HepG2 (cell line): Measurements from ENCODE around the gene ALCAM. TPM values are rescaled to one million over a fixed set of nuclear protein-coding genes. Genes with fewer than 3 reads are reported as not detected.

Experiments
- ATAC-seq: fragments of 200-7000 bp; cut with Tn5 transposase; 3 replicates; pipeline ENCODE4 v1.9.1; 2020; ENCODE audit warnings: mild to moderate bottlenecking, moderate library complexity
- BruUV-seq: library from RNA; stranded (reverse); fragments of 400-500 nt; replicated peaks from 2 replicates; lab custom pipeline; 2021; lab: Mats Ljungman, UMichigan
- CTCF ChIA-PET: fragments of 300-600 bp; formaldehyde crosslinking; extraction: SDS; loops from one replicate; lab custom pipeline; 2021; ENCODE audit warnings: low total read pairs, inconsistent platforms, low intra/inter-chr PET ratio; lab: Yijun Ruan, JAX
- POLR2A ChIA-PET: fragments of 350-600 bp; sonication (Branson Sonifier 250); formaldehyde crosslinking; loops from one replicate; lab custom pipeline; 2020; ENCODE audit warnings: antibody characterized with exemption, inconsistent platforms; lab: Yijun Ruan, JAX
- DNase-seq: peaks from one replicate; pipeline ENCODE4 v3.0.0-alpha.2; 2015; ENCODE audit warnings: low spot score
- FAIRE-seq: peaks from 3 replicates; lab custom pipeline; 2011; peaks lifted over from hg19 to GRCh38; lab: Jason Lieb, UNC
- H2AFZ ChIP-seq: one replicate; pipeline ENCODE4 v1.6.1; 2011; ENCODE audit warnings: low read length, inconsistent platforms
- H3K27ac ChIP-seq: fragments of 300-600 bp; 3 replicates; pipeline ENCODE4 v1.8.0; 2011; ENCODE audit warnings: mixed run types, mild to moderate bottlenecking, mixed read lengths, low read length, inconsistent platforms; ENCODE audit not compliant: insufficient read depth; ENCODE audit errors: extremely low read length
- H3K27me3 ChIP-seq, 2 experiments: fragments of 200-600 bp in 1 of 2; 2 replicates in 1 of 2; 3 replicates in 1 of 2; pipeline versions ENCODE4 v1.6.0 to v1.8.0; 2011; ENCODE audit warnings: low read length in 2 of 2, mild to moderate bottlenecking in 2 of 2, moderate library complexity in 2 of 2, inconsistent platforms in 1 of 2; ENCODE audit not compliant: insufficient read depth in 2 of 2, control insufficient read depth in 1 of 2
- H3K36me3 ChIP-seq, 2 experiments: fragments of 200-600 bp in 1 of 2; replicated peaks in 1 of 2; 2 replicates in 1 of 2; 3 replicates in 1 of 2; pipeline versions ENCODE4 v1.5.1 to v1.8.0; 2011; ENCODE audit warnings: low read length in 2 of 2, inconsistent platforms in 1 of 2; ENCODE audit not compliant: insufficient read depth in 2 of 2, control insufficient read depth in 1 of 2
- H3K4me1 ChIP-seq: 2 replicates; pipeline ENCODE4 v1.5.1; 2012; ENCODE audit warnings: low read length, inconsistent platforms; ENCODE audit not compliant: insufficient read depth
- H3K4me2 ChIP-seq: 2 replicates; pipeline ENCODE4 v1.6.0; 2011; ENCODE audit warnings: low read depth, low read length, inconsistent platforms
- H3K4me3 ChIP-seq, 3 experiments: fragments of 200-600 bp in 1 of 3; sonication (generic), shearing (Covaris generic) in 1 of 3; replicated peaks in 1 of 3; 2 replicates each; pipeline ENCODE4 v1.5.1; 2011 to 2016; ENCODE audit warnings: low read length in 3 of 3, inconsistent platforms in 2 of 3, low read depth in 2 of 3, mild to moderate bottlenecking in 2 of 3, control low read depth in 1 of 3, mixed read lengths in 1 of 3; ENCODE audit not compliant: insufficient read depth in 1 of 3
- H3K79me2 ChIP-seq: one replicate; pipeline ENCODE4 v1.6.1; 2011; ENCODE audit warnings: low read length, inconsistent platforms; ENCODE audit not compliant: insufficient read depth
- H3K9ac ChIP-seq: 2 replicates; pipeline ENCODE4 v1.6.0; 2011; ENCODE audit warnings: mild to moderate bottlenecking, low read depth, low read length, inconsistent platforms; ENCODE audit not compliant: insufficient read depth
- H3K9me3 ChIP-seq: 2 replicates; pipeline ENCODE4 v1.5.1; 2012; ENCODE audit warnings: mild to moderate bottlenecking, low read length
- H4K20me1 ChIP-seq: 2 replicates; pipeline ENCODE4 v1.6.0; 2011; ENCODE audit warnings: inconsistent platforms, mild to moderate bottlenecking, low read length, moderate library complexity; ENCODE audit not compliant: insufficient read depth
- FOXK1 ChIP-seq: sonication (generic); formaldehyde crosslinking; IDR thresholded peaks from 2 replicates; pipeline ENCODE4 v1.4.0; 2020; ENCODE audit warnings: low read depth, missing genetic modification reagents, borderline replicate concordance
- KLF12 ChIP-seq: sonication (generic); formaldehyde crosslinking; IDR thresholded peaks from 2 replicates; pipeline ENCODE4 v1.4.0; 2020; ENCODE audit warnings: missing genetic modification reagents, borderline replicate concordance
- NBN ChIP-seq: fragments of 450-650 bp; conservative IDR thresholded peaks from 2 replicates; pipeline ENCODE4 v1.6.1; 2017
- NR2F1 ChIP-seq, 2 experiments: fragments of 450-650 bp in 1 of 2; formaldehyde crosslinking in 1 of 2; IDR thresholded peaks; 2 replicates each; pipeline versions ENCODE4 v1.5.0 to v1.6.1; 2016 to 2020; ENCODE audit warnings: mild to moderate bottlenecking in 1 of 2, missing compliant biosample characterization in 1 of 2, missing genetic modification reagents in 1 of 2, moderate library complexity in 1 of 2
- RNF2 ChIP-seq: fragments of 450-650 bp; conservative IDR thresholded peaks from 2 replicates; pipeline ENCODE4 v1.6.1; 2016; ENCODE audit warnings: low read depth
- YEATS2 ChIP-seq: sonication (generic); formaldehyde crosslinking; IDR thresholded peaks from 2 replicates; pipeline ENCODE4 v1.4.0; 2020; ENCODE audit warnings: missing genetic modification reagents, borderline replicate concordance
- ZBTB1 ChIP-seq: sonication (generic); formaldehyde crosslinking; IDR thresholded peaks from 2 replicates; pipeline ENCODE4 v1.4.0; 2020; ENCODE audit warnings: missing genetic modification reagents, borderline replicate concordance
- ZNF569 ChIP-seq: sonication (generic); formaldehyde crosslinking; IDR thresholded peaks from 2 replicates; pipeline ENCODE4 v1.5.0; 2020; ENCODE audit warnings: mild to moderate bottlenecking, missing genetic modification reagents, moderate library complexity, borderline replicate concordance
- WGBS: methylation state at CpG from one replicate; pipeline ENCODE4 v1.1.6; 2017; ENCODE audit warnings: low lambda C conversion rate; 5-methylcytosine and 5-hydroxymethylcytosine counted together
- in situ Hi-C: cut with HindIII; loops from 2 replicates; pipeline ENCODE4 v1.10.0; 2017; ENCODE audit warnings: low pct_unique_long_range_greater_than_20kb; ENCODE audit not compliant: extremely low pct_ligation_motif_present
- intact Hi-C: fragments of 100-400 bp; cut with micrococcal nuclease; formaldehyde crosslinking; loops from one replicate; pipeline ENCODE4 v1.10.0; 2022; ENCODE audit not compliant: unreplicated experiment
- polyA plus RNA-seq, 8 experiments: library from polyadenylated mRNA; depleted of rRNA in 3 of 8; stranded (reverse) in 7 of 8; unstranded in 1 of 8; fragments of >200 nt; fragmentation: Illumina TruSeq in 4 of 8; extraction: Trizol in 4 of 8; gene quantifications; 2 replicates each; pipeline versions ENCODE4 v1.2.1 to v1.2.3, GENCODE V29; 2011 to 2016; ENCODE audit warnings: low read depth in 4 of 8, missing spikeins in 1 of 8, mixed read lengths in 1 of 8; ENCODE audit not compliant: insufficient read depth in 1 of 8
- total RNA-seq, 5 experiments: library from RNA; depleted of rRNA; stranded (reverse); fragments of >200 nt; fragmentation: Illumina TruSeq; extraction: Trizol; gene quantifications; 2 replicates each; pipeline ENCODE4 v1.2.3, GENCODE V29; 2016; ENCODE audit warnings: low read depth in 1 of 5
- TF ChIP-seq, protein P1 (sequence below): sonication (generic); formaldehyde crosslinking; conservative IDR thresholded peaks from 2 replicates; pipeline ENCODE4 v1.4.0; 2020; ENCODE audit warnings: missing genetic modification reagents
- TF ChIP-seq, protein P2 (sequence below): sonication (generic); formaldehyde crosslinking; IDR thresholded peaks from 2 replicates; pipeline ENCODE4 v1.4.0; 2020; ENCODE audit warnings: missing genetic modification reagents, borderline replicate concordance
- TF ChIP-seq, protein P3 (sequence below): sonication (generic); formaldehyde crosslinking; IDR thresholded peaks from 2 replicates; pipeline ENCODE4 v1.5.0; 2020; ENCODE audit warnings: missing genetic modification reagents
- TF ChIP-seq, protein P4 (sequence below): sonication (generic); formaldehyde crosslinking; IDR thresholded peaks from 2 replicates; pipeline ENCODE4 v1.5.0; 2020; ENCODE audit warnings: mild to moderate bottlenecking, missing genetic modification reagents
- TF ChIP-seq, protein P5 (sequence below): sonication (generic); formaldehyde crosslinking; conservative IDR thresholded peaks from 2 replicates; pipeline ENCODE4 v1.8.0; 2022; ENCODE audit warnings: missing genetic modification reagents
- TF ChIP-seq, protein P6 (sequence below): sonication (generic); formaldehyde crosslinking; IDR thresholded peaks from 2 replicates; pipeline ENCODE4 v1.4.0; 2020; ENCODE audit warnings: missing genetic modification reagents

Gene ALCAM
- total and polyA plus RNA-seq, 2 of the 13 experiments (the other 11 are each of a cell fraction or from before 2014, with no cell fraction given), result 26.0 to 33.1 TPM

DNA sequence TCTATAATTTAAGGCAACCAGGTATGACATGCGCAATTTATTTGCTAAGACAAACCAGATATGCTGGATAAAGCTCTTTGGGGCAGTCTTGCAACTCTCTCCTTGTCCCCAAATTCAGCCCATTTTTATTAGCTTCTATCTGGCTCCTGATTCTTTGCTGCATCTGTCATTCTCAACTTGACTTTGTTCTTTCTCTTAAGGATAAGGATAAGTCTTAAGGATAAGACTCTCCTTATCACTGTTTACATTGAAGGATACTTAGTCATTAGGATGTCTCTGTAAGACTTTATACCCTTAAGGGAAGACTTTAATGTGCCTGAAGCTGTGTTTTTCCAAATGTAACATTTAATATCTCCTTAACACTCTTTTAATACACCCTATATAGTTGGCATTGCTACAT is 49.2 kb downstream of the ALCAM start:
- no peak overlapping the region for H2AFZ ChIP-seq
- intact Hi-C loops, result no loop called here
- H3K27me3 ChIP-seq, result no peaks in the 10 kb centered on the region
- no peak overlapping the region for H3K4me3 ChIP-seq
- H3K4me1 ChIP-seq, result no peaks in the 10 kb centered on the region
- H3K27ac ChIP-seq, result no peak overlapping the region
- H3K79me2 ChIP-seq, result peaks cover 5% of the 10 kb centered on the region
- ChIA-PET POLR2A (no interaction called here), CTCF (no interaction called here)
- ATAC-seq (no peak), DNase-seq (no peak), FAIRE-seq (no peak)
- no TSS peak for BruUV-seq
- no peak overlapping the region for H3K9ac ChIP-seq
- H3K9me3 ChIP-seq, result no peaks in the 10 kb centered on the region
- no peaks in the 10 kb centered on the region for H3K36me3 ChIP-seq
- in situ Hi-C loops, result no loop called here
- H3K4me2 ChIP-seq, result no peak overlapping the region
- H4K20me1 ChIP-seq, result no peaks in the 10 kb centered on the region
- WGBS, result 89% methylated on average over 1 of the region's 1 CpG
- TF ChIP-seq KLF12 (CRISPR knock-in tag), result no peak
- TF ChIP-seq, protein P1, sequence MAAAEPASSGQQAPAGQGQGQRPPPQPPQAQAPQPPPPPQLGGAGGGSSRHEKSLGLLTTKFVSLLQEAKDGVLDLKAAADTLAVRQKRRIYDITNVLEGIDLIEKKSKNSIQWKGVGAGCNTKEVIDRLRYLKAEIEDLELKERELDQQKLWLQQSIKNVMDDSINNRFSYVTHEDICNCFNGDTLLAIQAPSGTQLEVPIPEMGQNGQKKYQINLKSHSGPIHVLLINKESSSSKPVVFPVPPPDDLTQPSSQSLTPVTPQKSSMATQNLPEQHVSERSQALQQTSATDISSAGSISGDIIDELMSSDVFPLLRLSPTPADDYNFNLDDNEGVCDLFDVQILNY, result no peak
- no peak for TF ChIP-seq YEATS2 (CRISPR knock-in tag)
- TF ChIP-seq, protein P2, sequence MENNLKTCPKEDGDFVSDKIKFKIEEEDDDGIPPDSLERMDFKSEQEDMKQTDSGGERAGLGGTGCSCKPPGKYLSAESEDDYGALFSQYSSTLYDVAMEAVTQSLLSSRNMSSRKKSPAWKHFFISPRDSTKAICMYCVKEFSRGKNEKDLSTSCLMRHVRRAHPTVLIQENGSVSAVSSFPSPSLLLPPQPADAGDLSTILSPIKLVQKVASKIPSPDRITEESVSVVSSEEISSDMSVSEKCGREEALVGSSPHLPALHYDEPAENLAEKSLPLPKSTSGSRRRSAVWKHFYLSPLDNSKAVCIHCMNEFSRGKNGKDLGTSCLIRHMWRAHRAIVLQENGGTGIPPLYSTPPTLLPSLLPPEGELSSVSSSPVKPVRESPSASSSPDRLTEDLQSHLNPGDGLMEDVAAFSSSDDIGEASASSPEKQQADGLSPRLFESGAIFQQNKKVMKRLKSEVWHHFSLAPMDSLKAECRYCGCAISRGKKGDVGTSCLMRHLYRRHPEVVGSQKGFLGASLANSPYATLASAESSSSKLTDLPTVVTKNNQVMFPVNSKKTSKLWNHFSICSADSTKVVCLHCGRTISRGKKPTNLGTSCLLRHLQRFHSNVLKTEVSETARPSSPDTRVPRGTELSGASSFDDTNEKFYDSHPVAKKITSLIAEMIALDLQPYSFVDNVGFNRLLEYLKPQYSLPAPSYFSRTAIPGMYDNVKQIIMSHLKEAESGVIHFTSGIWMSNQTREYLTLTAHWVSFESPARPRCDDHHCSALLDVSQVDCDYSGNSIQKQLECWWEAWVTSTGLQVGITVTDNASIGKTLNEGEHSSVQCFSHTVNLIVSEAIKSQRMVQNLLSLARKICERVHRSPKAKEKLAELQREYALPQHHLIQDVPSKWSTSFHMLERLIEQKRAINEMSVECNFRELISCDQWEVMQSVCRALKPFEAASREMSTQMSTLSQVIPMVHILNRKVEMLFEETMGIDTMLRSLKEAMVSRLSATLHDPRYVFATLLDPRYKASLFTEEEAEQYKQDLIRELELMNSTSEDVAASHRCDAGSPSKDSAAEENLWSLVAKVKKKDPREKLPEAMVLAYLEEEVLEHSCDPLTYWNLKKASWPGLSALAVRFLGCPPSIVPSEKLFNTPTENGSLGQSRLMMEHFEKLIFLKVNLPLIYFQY (CRISPR knock-in tag), result no peak
- TF ChIP-seq, protein P3, sequence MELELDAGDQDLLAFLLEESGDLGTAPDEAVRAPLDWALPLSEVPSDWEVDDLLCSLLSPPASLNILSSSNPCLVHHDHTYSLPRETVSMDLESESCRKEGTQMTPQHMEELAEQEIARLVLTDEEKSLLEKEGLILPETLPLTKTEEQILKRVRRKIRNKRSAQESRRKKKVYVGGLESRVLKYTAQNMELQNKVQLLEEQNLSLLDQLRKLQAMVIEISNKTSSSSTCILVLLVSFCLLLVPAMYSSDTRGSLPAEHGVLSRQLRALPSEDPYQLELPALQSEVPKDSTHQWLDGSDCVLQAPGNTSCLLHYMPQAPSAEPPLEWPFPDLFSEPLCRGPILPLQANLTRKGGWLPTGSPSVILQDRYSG, result no peak
- TF ChIP-seq, protein P4, sequence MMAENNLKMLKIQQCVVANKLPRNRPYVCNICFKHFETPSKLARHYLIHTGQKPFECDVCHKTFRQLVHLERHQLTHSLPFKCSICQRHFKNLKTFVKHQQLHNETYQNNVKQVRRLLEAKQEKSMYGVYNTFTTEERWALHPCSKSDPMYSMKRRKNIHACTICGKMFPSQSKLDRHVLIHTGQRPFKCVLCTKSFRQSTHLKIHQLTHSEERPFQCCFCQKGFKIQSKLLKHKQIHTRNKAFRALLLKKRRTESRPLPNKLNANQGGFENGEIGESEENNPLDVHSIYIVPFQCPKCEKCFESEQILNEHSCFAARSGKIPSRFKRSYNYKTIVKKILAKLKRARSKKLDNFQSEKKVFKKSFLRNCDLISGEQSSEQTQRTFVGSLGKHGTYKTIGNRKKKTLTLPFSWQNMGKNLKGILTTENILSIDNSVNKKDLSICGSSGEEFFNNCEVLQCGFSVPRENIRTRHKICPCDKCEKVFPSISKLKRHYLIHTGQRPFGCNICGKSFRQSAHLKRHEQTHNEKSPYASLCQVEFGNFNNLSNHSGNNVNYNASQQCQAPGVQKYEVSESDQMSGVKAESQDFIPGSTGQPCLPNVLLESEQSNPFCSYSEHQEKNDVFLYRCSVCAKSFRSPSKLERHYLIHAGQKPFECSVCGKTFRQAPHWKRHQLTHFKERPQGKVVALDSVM, result no peak
- TF ChIP-seq RNF2, result no peak
- TF ChIP-seq, protein P5, sequence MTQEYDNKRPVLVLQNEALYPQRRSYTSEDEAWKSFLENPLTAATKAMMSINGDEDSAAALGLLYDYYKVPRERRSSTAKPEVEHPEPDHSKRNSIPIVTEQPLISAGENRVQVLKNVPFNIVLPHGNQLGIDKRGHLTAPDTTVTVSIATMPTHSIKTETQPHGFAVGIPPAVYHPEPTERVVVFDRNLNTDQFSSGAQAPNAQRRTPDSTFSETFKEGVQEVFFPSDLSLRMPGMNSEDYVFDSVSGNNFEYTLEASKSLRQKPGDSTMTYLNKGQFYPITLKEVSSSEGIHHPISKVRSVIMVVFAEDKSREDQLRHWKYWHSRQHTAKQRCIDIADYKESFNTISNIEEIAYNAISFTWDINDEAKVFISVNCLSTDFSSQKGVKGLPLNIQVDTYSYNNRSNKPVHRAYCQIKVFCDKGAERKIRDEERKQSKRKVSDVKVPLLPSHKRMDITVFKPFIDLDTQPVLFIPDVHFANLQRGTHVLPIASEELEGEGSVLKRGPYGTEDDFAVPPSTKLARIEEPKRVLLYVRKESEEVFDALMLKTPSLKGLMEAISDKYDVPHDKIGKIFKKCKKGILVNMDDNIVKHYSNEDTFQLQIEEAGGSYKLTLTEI, result no peak
- TF ChIP-seq ZBTB1 (CRISPR knock-in tag), result no peak
- TF ChIP-seq, protein P6, sequence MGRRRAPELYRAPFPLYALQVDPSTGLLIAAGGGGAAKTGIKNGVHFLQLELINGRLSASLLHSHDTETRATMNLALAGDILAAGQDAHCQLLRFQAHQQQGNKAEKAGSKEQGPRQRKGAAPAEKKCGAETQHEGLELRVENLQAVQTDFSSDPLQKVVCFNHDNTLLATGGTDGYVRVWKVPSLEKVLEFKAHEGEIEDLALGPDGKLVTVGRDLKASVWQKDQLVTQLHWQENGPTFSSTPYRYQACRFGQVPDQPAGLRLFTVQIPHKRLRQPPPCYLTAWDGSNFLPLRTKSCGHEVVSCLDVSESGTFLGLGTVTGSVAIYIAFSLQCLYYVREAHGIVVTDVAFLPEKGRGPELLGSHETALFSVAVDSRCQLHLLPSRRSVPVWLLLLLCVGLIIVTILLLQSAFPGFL, result no peak
- no peak for TF ChIP-seq NR2F1 (CRISPR knock-in tag; IDR thresholded peaks at IDR 0.05)
- no peak for TF ChIP-seq FOXK1
- no peak for TF ChIP-seq NBN
- TF ChIP-seq ZNF569 (CRISPR knock-in tag), result no peak
